Activated CD8-positive, alpha-beta T cell treated with anti-CD3 and anti-CD28 coated beads for 36 hours (primary cell): ENCODE results near the gene PTK7. TPM values are rescaled to one million over a fixed set of nuclear protein-coding genes. Genes with fewer than 3 reads are reported as not detected.
A peak's percentile ranks its signal among the peaks of the same experiment; 100 is the strongest.

Experiments
- ATAC-seq: fragments of 200-7000 bp; cut with Tn5 transposase; one replicate; pipeline ENCODE4 v1.10.0; 2021; ENCODE audit warnings: mild to moderate bottlenecking, moderate library complexity
- CTCF ChIA-PET: fragments of 350-600 bp; sonication (Branson Sonifier 250); formaldehyde crosslinking; loops from one replicate; lab custom pipeline; 2021; ENCODE audit warnings: antibody characterized with exemption; lab: Charles Lee
- POLR2A ChIA-PET: fragments of 350-600 bp; sonication (Branson Sonifier 250); formaldehyde crosslinking; loops from one replicate; lab custom pipeline; 2021; ENCODE audit warnings: antibody characterized with exemption; lab: Charles Lee
- DNase-seq: peaks from one replicate; pipeline ENCODE4 v3.0.0-alpha.2; 2020
- H3K27ac Mint-ChIP-seq: one replicate; pipeline ENCODE4 v1.8.0; 2021; ENCODE audit warnings: mild to moderate bottlenecking, mixed read lengths
- H3K27me3 Mint-ChIP-seq: one replicate; pipeline ENCODE4 v1.8.0; 2021; ENCODE audit warnings: mixed read lengths
- H3K36me3 Mint-ChIP-seq: one replicate; pipeline ENCODE4 v1.8.0; 2021; ENCODE audit warnings: low read depth, mixed read lengths
- H3K4me1 Mint-ChIP-seq: one replicate; pipeline ENCODE4 v1.8.0; 2021; ENCODE audit warnings: low read depth, mixed read lengths
- H3K4me3 Mint-ChIP-seq: one replicate; pipeline ENCODE4 v1.8.0; 2021; ENCODE audit warnings: mild to moderate bottlenecking, moderate library complexity, mixed read lengths
- H3K9me3 Mint-ChIP-seq: one replicate; pipeline ENCODE4 v1.8.0; 2021; ENCODE audit warnings: mixed read lengths
- intact Hi-C: fragments of 100-400 bp; cut with micrococcal nuclease; formaldehyde crosslinking; loops from one replicate; pipeline ENCODE4 v1.10.0; 2022
- total RNA-seq, 2 experiments: library from RNA; stranded (reverse); gene quantifications; one replicate each; pipeline ENCODE4 v1.2.3, GENCODE V29; 2021
- TF ChIP-seq, protein P1 (sequence below): fragments of 200-600 bp; IDR thresholded peaks from one replicate; pipeline ENCODE4 v1.8.0; 2022; ENCODE audit warnings: antibody characterized with exemption, mild to moderate bottlenecking

Gene PTK7
- total RNA-seq, 2 experiments from 2014 or later = 3.8 to 4.1 TPM

DNA sequence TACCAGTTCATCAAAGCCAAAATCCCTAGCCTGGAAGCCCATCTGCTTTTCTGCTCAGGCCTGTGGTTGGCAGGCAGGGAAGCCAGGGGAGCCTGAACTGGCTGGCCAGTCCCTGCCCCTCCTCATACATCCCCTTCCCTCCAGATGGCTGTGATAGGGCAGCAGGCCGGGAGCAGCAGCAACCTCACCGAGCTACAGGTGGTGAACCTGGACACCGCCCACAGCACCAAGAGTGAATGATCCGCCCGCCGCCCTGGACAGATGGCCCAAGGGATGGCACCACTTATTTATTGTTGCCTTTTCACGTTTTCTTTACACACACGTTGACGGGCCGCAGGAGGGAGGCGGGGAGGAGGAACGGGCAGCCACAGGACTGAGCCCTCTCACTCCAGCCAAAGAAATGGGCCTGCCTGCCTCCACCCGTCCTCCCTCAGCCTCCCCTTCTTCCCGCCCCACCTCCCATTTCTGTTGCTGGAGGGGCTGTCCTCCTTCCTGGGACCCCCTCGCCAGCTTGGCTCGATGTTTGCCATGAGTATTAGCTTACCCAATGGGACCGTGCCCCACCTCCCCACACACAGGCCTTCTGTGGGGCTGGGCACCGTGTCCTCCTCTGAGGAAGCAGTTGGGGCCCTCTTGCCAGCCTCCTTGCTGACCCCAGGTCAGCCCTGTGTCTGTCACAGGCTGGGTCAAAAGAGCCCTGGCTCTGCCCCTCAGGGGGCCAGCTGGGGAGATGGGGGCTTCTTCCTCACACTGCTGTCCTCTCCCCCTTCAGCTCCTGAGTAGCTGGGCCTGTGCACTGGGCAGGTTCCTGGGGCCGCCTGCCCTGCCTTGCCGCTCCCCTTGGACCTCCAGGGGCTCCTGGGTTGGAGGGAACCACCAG is 103.1 kb downstream of the PTK7 start:
- ATAC-seq (no peak), DNase-seq (no peak)
- Mint-ChIP-seq H3K27ac (no peak overlapping the region), H3K9me3 (no peaks in the 10 kb centered on the region), H3K36me3 (peaks cover 41% of the 10 kb centered on the region), H3K4me1 (peaks cover 42% of the 10 kb centered on the region), H3K4me3 (no peak overlapping the region), H3K27me3 (no peaks in the 10 kb centered on the region)
- TF ChIP-seq, protein P1, sequence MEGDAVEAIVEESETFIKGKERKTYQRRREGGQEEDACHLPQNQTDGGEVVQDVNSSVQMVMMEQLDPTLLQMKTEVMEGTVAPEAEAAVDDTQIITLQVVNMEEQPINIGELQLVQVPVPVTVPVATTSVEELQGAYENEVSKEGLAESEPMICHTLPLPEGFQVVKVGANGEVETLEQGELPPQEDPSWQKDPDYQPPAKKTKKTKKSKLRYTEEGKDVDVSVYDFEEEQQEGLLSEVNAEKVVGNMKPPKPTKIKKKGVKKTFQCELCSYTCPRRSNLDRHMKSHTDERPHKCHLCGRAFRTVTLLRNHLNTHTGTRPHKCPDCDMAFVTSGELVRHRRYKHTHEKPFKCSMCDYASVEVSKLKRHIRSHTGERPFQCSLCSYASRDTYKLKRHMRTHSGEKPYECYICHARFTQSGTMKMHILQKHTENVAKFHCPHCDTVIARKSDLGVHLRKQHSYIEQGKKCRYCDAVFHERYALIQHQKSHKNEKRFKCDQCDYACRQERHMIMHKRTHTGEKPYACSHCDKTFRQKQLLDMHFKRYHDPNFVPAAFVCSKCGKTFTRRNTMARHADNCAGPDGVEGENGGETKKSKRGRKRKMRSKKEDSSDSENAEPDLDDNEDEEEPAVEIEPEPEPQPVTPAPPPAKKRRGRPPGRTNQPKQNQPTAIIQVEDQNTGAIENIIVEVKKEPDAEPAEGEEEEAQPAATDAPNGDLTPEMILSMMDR = no peak
- CTCF ChIA-PET = no interaction called here
- POLR2A ChIA-PET = interaction anchor here (0.6 to 1.2 kb wide), 2 partner anchors 12 to 340 kb away, joined by 3 read pairs; no protein-coding TSS in a partner anchor
- intact Hi-C loops = no loop called here

DNA sequence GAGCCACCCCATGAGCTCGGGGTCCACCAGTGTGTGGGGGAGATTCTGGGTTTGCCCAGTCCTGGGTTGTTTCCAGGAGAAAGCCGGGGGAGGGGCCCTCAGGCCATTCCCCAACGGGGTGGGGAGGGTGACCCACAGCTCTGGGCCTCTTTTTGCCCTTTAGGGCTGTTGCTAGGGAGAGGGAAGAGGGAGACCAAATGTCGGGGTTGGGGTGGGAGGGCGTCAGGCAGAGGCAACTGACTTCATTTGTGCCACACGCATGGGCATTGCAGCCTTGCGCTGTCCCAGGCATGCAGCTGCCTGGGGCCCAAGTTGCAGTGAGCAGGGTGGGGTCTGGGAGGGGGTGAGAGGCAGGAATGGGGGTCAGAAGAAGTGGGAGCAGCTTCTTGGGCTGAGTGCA is 103.9 kb downstream of the PTK7 start:
- ATAC-seq (no peak), DNase-seq (no peak)
- Mint-ChIP-seq H3K36me3 (peaks cover 42% of the 10 kb centered on the region), H3K27me3 (no peaks in the 10 kb centered on the region), H3K4me1 (peaks cover 46% of the 10 kb centered on the region), H3K27ac (peak overlapping the region; percentile 41), H3K9me3 (no peaks in the 10 kb centered on the region), H3K4me3 (no peak overlapping the region)
- intact Hi-C loops = no loop called here
- ChIA-PET CTCF (interaction anchor here (1.1 kb wide), 1 partner anchor 8 kb away, joined by 4 read pairs; no protein-coding TSS in a partner anchor), POLR2A (interaction anchor here (0.6 to 1.2 kb wide), 4 partner anchors 8 to 339 kb away, joined by 3 read pairs; partner anchors contain the start of gene CNPY3)
- TF ChIP-seq, protein P1 = no peak

DNA sequence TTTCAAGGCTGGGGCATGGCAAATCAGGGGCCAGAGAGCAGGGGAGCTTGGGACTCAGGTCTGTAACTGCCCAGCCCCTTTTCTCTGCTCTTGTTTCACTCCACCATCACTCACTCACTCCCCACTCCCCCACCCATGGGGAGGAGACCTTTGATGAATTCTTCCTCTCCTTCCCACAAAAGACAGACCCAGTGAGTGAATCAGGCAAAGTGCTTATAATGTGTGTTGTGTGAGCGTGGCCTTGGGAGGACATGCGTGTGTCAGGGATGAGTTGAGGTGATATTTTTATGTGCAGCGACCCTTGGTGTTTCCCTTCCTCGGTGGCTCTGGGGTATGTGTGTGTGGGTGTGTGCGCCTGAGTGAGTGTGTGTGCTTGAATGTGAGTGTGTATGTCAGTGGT is 104.9 kb downstream of the PTK7 start:
- ChIA-PET CTCF (interaction anchor here (1.1 kb wide), 1 partner anchor 9 kb away, joined by 4 read pairs; no protein-coding TSS in a partner anchor), POLR2A (interaction anchor here (0.9 to 1.2 kb wide), 2 partner anchors 13 to 252 kb away, joined by 3 read pairs; partner anchors contain the start of gene CNPY3)
- H3K4me1 Mint-ChIP-seq = peaks cover 45% of the 10 kb centered on the region
- intact Hi-C loops = no loop called here
- DNase-seq = no peak
- TF ChIP-seq, protein P1 = no peak
- peak overlapping the region; percentile 90 for H3K4me3 Mint-ChIP-seq
- peak overlapping the region; percentile 87 for H3K27ac Mint-ChIP-seq
- H3K9me3 Mint-ChIP-seq = no peaks in the 10 kb centered on the region
- H3K36me3 Mint-ChIP-seq = peaks cover 39% of the 10 kb centered on the region
- no peak for ATAC-seq
- H3K27me3 Mint-ChIP-seq = no peaks in the 10 kb centered on the region

DNA sequence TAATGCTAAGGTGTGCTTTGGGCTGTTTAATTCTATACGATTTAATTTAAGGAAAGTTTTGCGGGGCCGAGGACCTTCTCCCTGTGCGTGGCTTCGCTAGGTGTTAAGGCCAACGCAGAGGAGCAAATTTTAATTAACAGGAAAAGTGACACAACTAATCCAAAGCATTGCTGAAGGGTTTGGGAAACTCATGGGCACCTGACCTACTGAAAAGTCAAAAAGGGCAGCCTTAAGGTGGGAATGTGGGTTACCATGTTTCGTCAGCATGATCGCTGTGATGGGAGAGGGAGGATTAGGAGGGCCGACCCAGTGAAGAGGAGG is 105.5 kb downstream of the PTK7 start:
- CTCF ChIA-PET = no interaction called here
- TF ChIP-seq, protein P1 = no peak
- intact Hi-C loops = no loop called here
- H3K36me3 Mint-ChIP-seq = peaks cover 35% of the 10 kb centered on the region
- H3K4me1 Mint-ChIP-seq = peaks cover 44% of the 10 kb centered on the region
- H3K9me3 Mint-ChIP-seq = no peaks in the 10 kb centered on the region
- H3K4me3 Mint-ChIP-seq = peak overlapping the region; percentile 90
- no peak for DNase-seq
- peak overlapping the region; percentile 87 for H3K27ac Mint-ChIP-seq
- H3K27me3 Mint-ChIP-seq = no peaks in the 10 kb centered on the region
- no peak for ATAC-seq
- POLR2A ChIA-PET = interaction anchor here (1.2 to 2.1 kb wide), 2 partner anchors 9 to 43 kb away, joined by 8 to 12 read pairs; no protein-coding TSS in a partner anchor
